IMR-90 (cell line): ENCODE measurements around the gene VEPH1. TPM values are rescaled to one million over a fixed set of nuclear protein-coding genes. Genes with fewer than 3 reads are reported as not detected.

Source experiments
- ATAC-seq: fragments of 200-7000 bp; cut with Tn5 transposase; 2 replicates; pipeline ENCODE4 v1.9.1; 2020; ENCODE audit warnings: low read depth, mild to moderate bottlenecking, moderate library complexity
- BruUV-seq: library from RNA; stranded (reverse); fragments of 400-500 nt; replicated peaks from 2 replicates; lab custom pipeline; 2021; lab: Mats Ljungman, UMichigan
- CTCF ChIA-PET: fragments of 300-600 bp; formaldehyde crosslinking; extraction: SDS; loops from one replicate; lab custom pipeline; 2021; ENCODE audit warnings: antibody characterized with exemption; lab: Yijun Ruan, JAX
- POLR2A ChIA-PET: fragments of 300-600 bp; sonication (Branson Sonifier 250); formaldehyde crosslinking; loops from one replicate; lab custom pipeline; 2022; ENCODE audit warnings: antibody characterized with exemption; ENCODE audit not compliant: unreplicated experiment; lab: Charles Lee
- DNase-seq: peaks from one replicate; pipeline ENCODE4 v3.0.0; 2013
- H2AFZ ChIP-seq: replicated peaks from 2 replicates; pipeline ENCODE3; 2013; ENCODE audit warnings: low read length, mild to moderate bottlenecking; ENCODE audit not compliant: poor library complexity
- H2AK5ac ChIP-seq: 2 replicates; pipeline ENCODE4 v1.6.1; 2013; ENCODE audit warnings: low read depth, low read length, inconsistent platforms
- H2AK9ac ChIP-seq: replicated peaks from 2 replicates; pipeline ENCODE3; 2013; ENCODE audit warnings: mild to moderate bottlenecking, low read depth, low read length, moderate library complexity; ENCODE audit not compliant: poor library complexity
- H2BK120ac ChIP-seq: 2 replicates; pipeline ENCODE4 v1.6.1; 2013; ENCODE audit warnings: low read depth, low read length, inconsistent platforms
- H2BK15ac ChIP-seq: 3 replicates; pipeline ENCODE4 v1.6.1; 2013; ENCODE audit warnings: low read depth, low read length, inconsistent platforms
- H2BK20ac ChIP-seq: 2 replicates; pipeline ENCODE4 v1.6.1; 2013; ENCODE audit warnings: low read depth, mild to moderate bottlenecking, inconsistent platforms, low read length, moderate library complexity
- H2BK5ac ChIP-seq: 2 replicates; pipeline ENCODE4 v1.6.1; 2013; ENCODE audit warnings: mild to moderate bottlenecking, low read depth, low read length, inconsistent platforms; ENCODE audit not compliant: poor library complexity, severe bottlenecking
- H3K14ac ChIP-seq: replicated peaks from 2 replicates; pipeline ENCODE4 v1.6.1; 2013; ENCODE audit warnings: low read depth, low read length, inconsistent platforms
- H3K18ac ChIP-seq: 2 replicates; pipeline ENCODE4 v1.6.1; 2013; ENCODE audit warnings: low read depth, low read length, control low read depth
- H3K23ac ChIP-seq: 2 replicates; pipeline ENCODE4 v1.6.1; 2013; ENCODE audit warnings: low read depth, low read length, inconsistent platforms
- H3K27ac ChIP-seq: 2 replicates; pipeline ENCODE4 v1.5.1; 2013; ENCODE audit warnings: mild to moderate bottlenecking, control low read depth, low read length; ENCODE audit not compliant: insufficient read depth
- H3K27me3 ChIP-seq: 2 replicates; pipeline ENCODE4 v1.6.1; 2013; ENCODE audit warnings: low read length; ENCODE audit not compliant: control insufficient read depth, insufficient read depth
- H3K36me3 ChIP-seq: 2 replicates; pipeline ENCODE4 v1.6.1; 2013; ENCODE audit warnings: low read length, mixed read lengths; ENCODE audit not compliant: control insufficient read depth, insufficient read depth
- H3K4ac ChIP-seq: 2 replicates; pipeline ENCODE4 v1.6.1; 2013; ENCODE audit warnings: low read depth, low read length, inconsistent platforms
- H3K4me1 ChIP-seq: 2 replicates; pipeline ENCODE4 v1.6.1; 2013; ENCODE audit warnings: low read length, mixed read lengths; ENCODE audit not compliant: control insufficient read depth, insufficient read depth
- H3K4me2 ChIP-seq: 2 replicates; pipeline ENCODE4 v1.6.1; 2013; ENCODE audit warnings: low read depth, mild to moderate bottlenecking, control low read depth, low read length, moderate library complexity
- H3K4me3 ChIP-seq: 2 replicates; pipeline ENCODE4 v1.5.1; 2013; ENCODE audit warnings: low read depth, mild to moderate bottlenecking, control low read depth, low read length, moderate library complexity; ENCODE audit not compliant: insufficient read depth
- H3K56ac ChIP-seq: 2 replicates; pipeline ENCODE4 v1.6.1; 2013; ENCODE audit warnings: low read length, inconsistent platforms; ENCODE audit not compliant: insufficient read depth; ENCODE audit errors: extremely low read depth
- H3K79me1 ChIP-seq, 2 experiments: 2 replicates each; pipeline ENCODE4 v1.6.1; 2013; ENCODE audit warnings: low read length in 2 of 2, inconsistent platforms in 1 of 2, low read depth in 1 of 2
- H3K9ac ChIP-seq: 2 replicates; pipeline ENCODE4 v1.6.1; 2013; ENCODE audit warnings: low read depth, low read length, control low read depth
- H3K9me1 ChIP-seq: 2 replicates; pipeline ENCODE4 v1.6.1; 2013; ENCODE audit warnings: low read length, inconsistent platforms; ENCODE audit not compliant: insufficient read depth
- H3K9me3 ChIP-seq: 2 replicates; pipeline ENCODE4 v1.6.1; 2013; ENCODE audit warnings: low read length; ENCODE audit not compliant: control insufficient read depth, insufficient read depth
- H4K20me1 ChIP-seq: 2 replicates; pipeline ENCODE4 v1.6.1; 2013; ENCODE audit warnings: low read length, inconsistent platforms; ENCODE audit not compliant: insufficient read depth
- H4K5ac ChIP-seq: 2 replicates; pipeline ENCODE4 v1.6.1; 2013; ENCODE audit warnings: mild to moderate bottlenecking, low read depth, low read length, control low read depth
- H4K8ac ChIP-seq, 2 experiments: 2 replicates each; pipeline ENCODE4 v1.6.1; 2013; ENCODE audit warnings: low read depth in 2 of 2, low read length in 2 of 2, control low read depth in 1 of 2, inconsistent platforms in 1 of 2
- H4K91ac ChIP-seq: 2 replicates; pipeline ENCODE4 v1.6.1; 2013; ENCODE audit warnings: low read depth, low read length, inconsistent platforms; ENCODE audit not compliant: insufficient read depth
- BHLHE40 ChIP-seq: fragments of 150-350 bp; IDR thresholded peaks from 2 replicates; pipeline ENCODE4 v1.6.1; 2016; ENCODE audit warnings: mild to moderate bottlenecking, low read depth, low read length
- CEBPB ChIP-seq: IDR thresholded peaks from 2 replicates; pipeline ENCODE4 v1.6.1; 2012; ENCODE audit warnings: low read depth, low read length, improper control_type of control experiment
- CHD1 ChIP-seq: IDR thresholded peaks from 2 replicates; pipeline ENCODE4 v1.6.1; 2012; ENCODE audit warnings: low read depth, low read length, improper control_type of control experiment
- CTCF ChIP-seq: conservative IDR thresholded peaks from 2 replicates; pipeline ENCODE4 v1.5.1; 2012; ENCODE audit warnings: mild to moderate bottlenecking, low read depth, low read length, improper control_type of control experiment
- ELK1 ChIP-seq: fragments of 150-350 bp; IDR thresholded peaks from 2 replicates; pipeline ENCODE4 v1.6.1; 2016; ENCODE audit warnings: low read depth, mild to moderate bottlenecking, low read length, moderate library complexity, borderline replicate concordance
- FOS ChIP-seq: fragments of 150-350 bp; IDR thresholded peaks from 2 replicates; pipeline ENCODE4 v1.6.1; 2016; ENCODE audit warnings: low read depth, low read length
- MAFK ChIP-seq: IDR thresholded peaks from 2 replicates; pipeline ENCODE4 v1.6.1; 2012; ENCODE audit warnings: low read depth, low read length, improper control_type of control experiment
- MAZ ChIP-seq: IDR thresholded peaks from 2 replicates; pipeline ENCODE4 v1.6.1; 2012; ENCODE audit warnings: low read depth, mild to moderate bottlenecking, low read length, improper control_type of control experiment, moderate library complexity, borderline replicate concordance
- MXI1 ChIP-seq: IDR thresholded peaks from 2 replicates; pipeline ENCODE4 v1.6.1; 2012; ENCODE audit warnings: low read depth, mild to moderate bottlenecking, low read length, moderate library complexity, borderline replicate concordance
- NFE2L2 ChIP-seq: fragments of 150-350 bp; IDR thresholded peaks from 2 replicates; pipeline ENCODE4 v1.6.1; 2016; ENCODE audit warnings: low read depth, mild to moderate bottlenecking, low read length
- POLR2A ChIP-seq: IDR thresholded peaks from 2 replicates; pipeline ENCODE4 v1.6.1; 2012; ENCODE audit warnings: mild to moderate bottlenecking, low read depth, low read length
- RAD21 ChIP-seq: IDR thresholded peaks from 2 replicates; pipeline ENCODE4 v1.6.1; 2012; ENCODE audit warnings: low read length, improper control_type of control experiment
- RCOR1 ChIP-seq: IDR thresholded peaks from 2 replicates; pipeline ENCODE4 v1.6.1; 2012; ENCODE audit warnings: mild to moderate bottlenecking, low read length, improper control_type of control experiment; ENCODE audit not compliant: insufficient replicate concordance
- RFX5 ChIP-seq: IDR thresholded peaks from 2 replicates; pipeline ENCODE4 v1.8.0; 2012; ENCODE audit warnings: low read depth, mild to moderate bottlenecking, low read length, moderate library complexity
- SMC3 ChIP-seq: fragments of 150-350 bp; IDR thresholded peaks from 2 replicates; pipeline ENCODE4 v1.6.1; 2016; ENCODE audit warnings: low read depth, mild to moderate bottlenecking, antibody characterized with exemption, low read length, moderate library complexity
- USF2 ChIP-seq: fragments of 150-350 bp; IDR thresholded peaks from 2 replicates; pipeline ENCODE4 v1.6.1; 2017; ENCODE audit warnings: mild to moderate bottlenecking, antibody characterized with exemption, low read length, low read depth
- WGBS, 2 experiments: methylation state at CpG; one replicate each; pipeline versions ENCODE4 v1.1.5 to v1.1.7; 2013; ENCODE audit warnings: missing lambda C conversion rate in 2 of 2; ENCODE audit not compliant: insufficient read length in 1 of 2; ENCODE audit errors: extremely low coverage in 2 of 2; 5-methylcytosine and 5-hydroxymethylcytosine counted together
- dilution Hi-C: fragments of 300-500 bp; cut with HindIII; formaldehyde crosslinking; loops from one replicate; pipeline ENCODE4 v1.14.3; 2018; ENCODE audit warnings: low sequenced_read_pairs; ENCODE audit not compliant: unreplicated experiment
- in situ Hi-C: fragments of 300-500 bp; cut with MboI; formaldehyde crosslinking; loops from 3 replicates; pipeline ENCODE4 v1.14.3; 2019; ENCODE audit warnings: low sequenced_read_pairs, inconsistent platforms, mixed read lengths
- intact Hi-C: fragments of 100-400 bp; cut with micrococcal nuclease; formaldehyde crosslinking; loops from 2 replicates; pipeline ENCODE4 v1.10.0; 2022
- polyA plus RNA-seq, 3 experiments: library from polyadenylated mRNA; depleted of rRNA; stranded (reverse); fragments of >200 nt; gene quantifications; 2 replicates each; pipeline ENCODE4 v1.2.3, GENCODE V29; 2012; ENCODE audit warnings: low replicate concordance in 1 of 3
- total RNA-seq: library from RNA; depleted of rRNA; stranded (reverse); fragments of >200 nt; gene quantifications from 2 replicates; pipeline ENCODE4 v1.2.3, GENCODE V29; 2012

VEPH1 gene
- total and polyA plus RNA-seq, 2 of the 4 experiments (the other 2 are of a cell fraction) = 30.5 to 130 TPM

- no TSS peak for BruUV-seq
- Histone ChIP-seq H3K18ac (no peak overlapping the region), H3K56ac (no peak overlapping the region), H4K91ac (no peak overlapping the region), H4K8ac (no peak overlapping the region), H4K5ac (no peak overlapping the region), H3K23ac (no peak overlapping the region), H3K27ac (no peak overlapping the region), H3K27me3 (no peaks in the 10 kb centered on the region), H3K9ac (no peak overlapping the region), H3K36me3 (no peaks in the 10 kb centered on the region), H2AK9ac (no peak overlapping the region), H4K20me1 (no peaks in the 10 kb centered on the region), H2AFZ (no peak overlapping the region), H3K9me3 (no peaks in the 10 kb centered on the region), H3K4ac (no peak overlapping the region), H2BK15ac (no peak overlapping the region), H3K14ac (no peak overlapping the region), H3K4me3 (no peak overlapping the region), H3K4me2 (no peak overlapping the region), H2AK5ac (no peak overlapping the region), H3K9me1 (no peaks in the 10 kb centered on the region), H2BK20ac (no peak overlapping the region), H2BK5ac (no peak overlapping the region), H3K79me1 (no peaks in the 10 kb centered on the region), H2BK120ac (no peak overlapping the region), H3K4me1 (no peaks in the 10 kb centered on the region)
- intact Hi-C loops = no loop called here
- in situ Hi-C loops = no loop called here
- dilution Hi-C loops = no loop called here
- TF ChIP-seq MXI1 (no peak), MAFK (no peak), RFX5 (no peak), USF2 (no peak), RCOR1 (no peak), RAD21 (no peak), BHLHE40 (no peak), MAZ (no peak), CEBPB (no peak), FOS (no peak), POLR2A (no peak), NFE2L2 (no peak), ELK1 (no peak), CHD1 (no peak), CTCF (no peak), SMC3 (no peak)
- DNase-seq (no peak), ATAC-seq (no peak)
- no CpG with 5 or more reads among the region's 2 CpGs for WGBS, 2 experiments
- CTCF ChIA-PET = no interaction called here
- POLR2A ChIA-PET = no interaction called here
Measured at GRCh38 chr3:157274644-157275137, 228.5 kb downstream of the VEPH1 start.
